ENCODE results near the gene NRXN3. TPM values are rescaled to one million over a fixed set of nuclear protein-coding genes. Genes with fewer than 3 reads are reported as not detected.

The NRXN3 gene
- polyA plus RNA-seq, 1 donor (not counting 4 experiments of a cell fraction or from before 2014, with no cell fraction given) = 0.89 TPM

GRCh38 chr14:79598339-79598738 lies 1428.2 kb downstream of the NRXN3 start:
- H3K79me2 ChIP-seq (ENCODE audit: control insufficient read depth, insufficient read depth, low read length) = no peaks in the 10 kb centered on the region
- H3K27ac ChIP-seq (ENCODE audit: control insufficient read depth, insufficient read depth, low read length) = no peak overlapping the region
- H3K4me2 ChIP-seq (ENCODE audit: control insufficient read depth, extremely low read depth, insufficient read depth, low read depth, low read length) = no peak overlapping the region
- no peaks in the 10 kb centered on the region for H4K20me1 ChIP-seq (ENCODE audit: control insufficient read depth, extremely low read depth, insufficient read depth, low read length)
- no peak overlapping the region for H2AFZ ChIP-seq (ENCODE audit: control insufficient read depth, low read length)
- no peaks in the 10 kb centered on the region for H3K36me3 ChIP-seq (ENCODE audit: control insufficient read depth in 2 of 2, extremely low read depth in 1 of 2, insufficient read depth in 2 of 2, low read length in 2 of 2)
- H3K9ac ChIP-seq (ENCODE audit: control insufficient read depth, extremely low read depth, insufficient read depth, low read length) = no peak overlapping the region
- H3K4me3 ChIP-seq (ENCODE audit: control insufficient read depth in 2 of 3, extremely low read depth in 1 of 3, insufficient read depth in 2 of 3, low read depth in 1 of 3, low read length in 3 of 3) = no peak overlapping the region
- peaks cover 5% of the 10 kb centered on the region for H3K4me1 ChIP-seq (ENCODE audit: control insufficient read depth, extremely low read depth, insufficient read depth, low read length)
- dilution Hi-C loops (cut with MboI; ENCODE audit: extremely low pct_ligation_motif_present, low sequenced_read_pairs) = no loop called here
- TF ChIP-seq CTCF (optimal IDR thresholded peaks at IDR 0.05 in 1 of 3, IDR thresholded peaks at IDR 0.05 in 1 of 3, conservative IDR thresholded peaks at IDR 0.05 in 1 of 3; ENCODE audit: extremely low read depth in 1 of 3, insufficient read depth in 2 of 3, low read length in 3 of 3) (no peak), EZH2 (IDR thresholded peaks at IDR 0.05; ENCODE audit: low read length) (no peak)
- FAIRE-seq = no peak
- no peaks in the 10 kb centered on the region for H3K9me3 ChIP-seq (ENCODE audit: control insufficient read depth, low read depth, low read length)
- no peak for DNase-seq (ENCODE audit: low read depth, low spot score)
- H3K27me3 ChIP-seq (ENCODE audit: control insufficient read depth, extremely low read depth, insufficient read depth, low read length) = no peaks in the 10 kb centered on the region
- H3K9me1 ChIP-seq (ENCODE audit: control insufficient read depth, extremely low read depth, insufficient read depth, low read length) = no peaks in the 10 kb centered on the region

- H2AFZ ChIP-seq (ENCODE audit: control insufficient read depth, low read length) = no peak overlapping the region
- H3K4me2 ChIP-seq (ENCODE audit: control insufficient read depth, extremely low read depth, insufficient read depth, low read depth, low read length) = no peak overlapping the region
- no peaks in the 10 kb centered on the region for H3K27me3 ChIP-seq (ENCODE audit: control insufficient read depth, extremely low read depth, insufficient read depth, low read length)
- FAIRE-seq (no peak), DNase-seq (ENCODE audit: low read depth, low spot score) (no peak)
- H3K9me3 ChIP-seq (ENCODE audit: control insufficient read depth, low read depth, low read length) = no peaks in the 10 kb centered on the region
- no peaks in the 10 kb centered on the region for H4K20me1 ChIP-seq (ENCODE audit: control insufficient read depth, extremely low read depth, insufficient read depth, low read length)
- no peaks in the 10 kb centered on the region for H3K79me2 ChIP-seq (ENCODE audit: control insufficient read depth, insufficient read depth, low read length)
- H3K36me3 ChIP-seq (ENCODE audit: control insufficient read depth in 2 of 2, extremely low read depth in 1 of 2, insufficient read depth in 2 of 2, low read length in 2 of 2) = no peaks in the 10 kb centered on the region
- H3K9ac ChIP-seq (ENCODE audit: control insufficient read depth, extremely low read depth, insufficient read depth, low read length) = no peak overlapping the region
- TF ChIP-seq EZH2 (IDR thresholded peaks at IDR 0.05; ENCODE audit: low read length) (no peak), CTCF (optimal IDR thresholded peaks at IDR 0.05 in 1 of 3, IDR thresholded peaks at IDR 0.05 in 1 of 3, conservative IDR thresholded peaks at IDR 0.05 in 1 of 3; ENCODE audit: extremely low read depth in 1 of 3, insufficient read depth in 2 of 3, low read length in 3 of 3) (no peak)
- H3K27ac ChIP-seq (ENCODE audit: control insufficient read depth, insufficient read depth, low read length) = no peak overlapping the region
- H3K4me3 ChIP-seq (ENCODE audit: control insufficient read depth in 2 of 3, extremely low read depth in 1 of 3, insufficient read depth in 2 of 3, low read depth in 1 of 3, low read length in 3 of 3) = no peak overlapping the region
- dilution Hi-C loops (cut with MboI; ENCODE audit: extremely low pct_ligation_motif_present, low sequenced_read_pairs) = no loop called here
- H3K4me1 ChIP-seq (ENCODE audit: control insufficient read depth, extremely low read depth, insufficient read depth, low read length) = peaks cover 5% of the 10 kb centered on the region
- no peaks in the 10 kb centered on the region for H3K9me1 ChIP-seq (ENCODE audit: control insufficient read depth, extremely low read depth, insufficient read depth, low read length)
Measured at GRCh38 chr14:79599239-79599638, 1429.1 kb downstream of the NRXN3 start.
